ENCODE data around the gene ZNF575.
A peak's percentile ranks its signal among the peaks of the same experiment; 100 is the strongest.
"Not testable (repeated sequence)": the region's sequence is repeated elsewhere in the genome, so short reads cannot be mapped to it uniquely, and the experiment has no call there.

ZNF575 gene

GRCh38 chr19:43545276-43545675 lies 12.3 kb downstream of the ZNF575 start:
- no peak for DNase-seq

DNA sequence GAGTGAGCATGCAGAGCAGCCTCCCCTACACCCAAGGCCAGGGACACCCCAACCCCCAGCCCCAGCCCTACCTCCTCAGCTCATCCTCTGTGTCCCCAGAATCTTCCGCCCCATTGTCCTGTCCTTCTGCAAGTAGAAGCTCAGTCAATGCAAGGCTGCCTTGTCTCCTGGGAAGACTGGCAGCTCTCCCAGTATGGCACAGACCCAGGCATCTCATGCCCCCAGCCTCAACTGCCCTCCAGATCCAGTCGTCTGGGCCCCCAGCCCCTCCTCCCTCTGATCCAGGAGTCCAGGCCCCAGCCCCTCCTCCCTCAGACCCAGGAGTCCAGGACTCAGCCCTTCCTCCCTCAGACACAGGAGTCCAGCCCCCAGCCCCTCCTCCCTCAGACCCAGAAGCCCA lies 13.0 kb downstream of the ZNF575 start:
- DNase-seq, result no peak

GRCh38 chr19:43546581-43546980 lies 13.6 kb downstream of the ZNF575 start:
- DNase-seq, result no peak

DNA sequence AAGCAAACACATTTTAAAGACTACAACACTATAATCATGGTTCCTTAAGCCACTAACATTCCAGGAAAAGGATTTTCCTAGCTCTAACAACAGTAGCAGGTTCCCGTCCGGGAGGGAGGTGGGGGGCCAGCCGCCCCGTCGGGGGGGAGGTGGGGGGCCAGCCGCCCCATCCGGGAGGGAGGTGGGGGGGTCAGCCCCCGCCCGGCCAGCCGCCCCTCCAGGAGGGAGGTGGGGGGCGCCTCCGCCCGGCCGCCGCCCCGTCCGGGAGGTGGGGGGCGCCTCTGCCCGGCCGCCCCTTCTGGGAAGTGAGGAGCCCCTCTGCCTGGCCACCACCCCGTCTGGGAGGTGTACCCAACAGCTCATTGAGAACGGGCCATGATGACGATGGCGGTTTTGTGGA lies 14.9 kb downstream of the ZNF575 start:
- not testable (repeated sequence) for DNase-seq

DNA sequence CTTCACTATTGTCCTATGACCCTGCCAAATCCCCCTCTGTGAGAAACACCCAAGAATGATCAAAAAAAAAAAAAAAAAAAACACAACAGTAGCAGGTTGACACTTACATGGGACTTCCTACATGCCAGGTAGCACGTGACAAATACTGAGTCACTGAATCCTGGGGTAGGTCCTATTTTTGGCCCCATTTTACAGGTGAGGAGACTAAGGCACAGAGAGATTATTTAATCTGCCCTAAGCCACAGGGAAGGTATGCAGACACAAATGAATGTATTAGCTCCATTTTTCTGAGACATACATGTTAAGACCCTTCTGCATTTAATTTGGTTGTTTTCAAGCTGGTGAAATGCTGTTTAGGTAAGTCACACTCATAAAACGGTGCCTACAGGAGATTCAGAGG lies 15.7 kb downstream of the ZNF575 start:
- no peak for DNase-seq

DNA sequence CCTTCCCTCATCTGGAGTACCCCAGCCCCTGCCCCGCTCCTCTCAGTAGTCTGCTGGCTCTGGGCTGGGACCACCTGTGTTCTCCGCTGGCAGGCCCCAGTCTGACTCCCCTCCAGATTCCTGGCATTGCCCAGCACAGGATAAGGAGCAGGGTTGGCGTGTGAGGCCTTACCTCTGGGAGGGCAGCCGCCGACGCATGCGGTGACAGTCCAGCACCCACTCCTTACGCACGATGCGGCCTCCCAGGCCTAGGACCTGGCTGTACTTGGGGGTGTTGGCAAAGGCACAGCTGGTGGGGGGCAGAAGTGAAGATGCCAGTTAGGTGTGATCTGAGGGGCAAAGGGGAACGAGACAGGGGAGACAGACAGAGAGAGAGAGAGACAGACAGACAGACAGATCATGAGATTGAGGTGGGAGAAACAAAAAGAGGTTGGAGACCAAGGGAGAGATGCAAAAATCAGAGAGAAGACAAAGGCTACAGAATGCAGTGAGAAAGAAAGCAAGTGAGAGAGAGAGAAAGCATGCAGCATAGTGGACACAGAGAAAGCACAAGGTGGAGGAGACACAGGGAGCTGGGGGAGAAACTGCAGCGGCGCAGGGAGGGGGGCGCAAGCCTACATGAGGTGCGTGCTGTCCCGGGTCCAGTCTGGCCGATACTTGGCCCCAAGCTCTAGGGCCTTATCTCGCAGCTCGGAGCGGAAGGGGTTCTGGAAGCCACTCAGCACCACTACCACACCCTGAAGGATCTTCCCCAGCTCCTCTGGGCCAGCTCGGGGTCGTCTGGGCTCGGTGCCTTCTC lies 18.6 kb downstream of the ZNF575 start:
- no peak for DNase-seq

DNA sequence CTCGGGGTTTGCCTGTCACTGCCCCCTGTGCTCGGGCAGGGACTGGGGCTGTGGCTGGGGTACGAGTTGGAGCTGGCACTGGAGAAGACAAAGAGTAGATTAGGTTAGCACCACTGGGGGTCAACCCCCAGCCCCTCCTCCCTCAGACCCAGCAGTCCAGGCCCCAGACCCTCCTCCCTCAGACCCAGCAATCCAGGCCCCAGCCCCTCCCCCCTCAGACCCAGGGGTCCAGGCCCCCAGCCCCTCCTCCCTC lies 19.1 kb downstream of the ZNF575 start:
- no peak for DNase-seq

DNA sequence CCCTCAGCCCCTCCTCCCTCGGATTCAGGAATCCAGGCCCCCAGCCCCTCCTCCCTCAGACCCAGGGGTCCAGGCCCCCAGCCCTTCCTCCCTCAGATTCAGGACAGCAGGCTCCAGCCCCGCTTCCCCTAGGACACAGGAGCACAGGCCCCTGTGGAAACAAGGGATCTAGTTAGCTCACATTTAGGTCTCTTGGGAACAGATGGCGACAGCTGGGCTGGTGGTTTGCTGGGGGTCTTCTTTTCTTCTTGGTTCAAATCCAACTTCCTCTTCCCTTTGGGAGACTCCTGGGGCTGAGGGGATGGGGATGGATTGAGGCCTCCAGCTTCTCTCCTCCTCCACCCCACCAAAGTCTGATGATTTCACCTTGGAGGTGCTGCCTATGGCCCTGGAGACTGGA lies 19.6 kb downstream of the ZNF575 start:
- no peak for DNase-seq

DNA sequence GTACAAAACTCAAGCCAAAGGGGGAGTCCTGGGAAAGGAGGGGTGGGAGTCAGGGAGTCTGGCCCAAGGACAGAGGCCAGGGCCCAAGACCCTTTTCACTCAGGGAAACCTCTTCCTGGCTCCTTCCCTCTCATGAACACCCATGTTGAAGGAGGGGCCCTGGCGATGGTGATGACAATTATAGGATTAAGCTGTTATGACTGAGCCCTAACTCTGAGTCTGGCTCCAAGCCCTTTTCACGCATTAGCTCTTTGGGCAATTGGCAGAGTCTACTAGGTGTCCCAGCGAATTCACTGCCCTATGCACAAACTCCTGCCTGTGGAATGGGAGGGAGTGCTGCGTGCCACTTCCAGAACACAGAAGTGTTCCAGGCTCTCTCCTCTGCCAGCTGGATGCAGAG lies 20.7 kb downstream of the ZNF575 start:
- no peak for DNase-seq

- no peak for DNase-seq
Measured at GRCh38 chr19:43554317-43554895, 21.4 kb downstream of the ZNF575 start.

- DNase-seq, result peak; percentile 79
Measured at GRCh38 chr19:43555185-43555770, 22.3 kb downstream of the ZNF575 start.

GRCh38 chr19:43560687-43561086 lies 27.7 kb downstream of the ZNF575 start:
- DNase-seq, result no peak

GRCh38 chr19:43561139-43561970 lies 28.4 kb downstream of the ZNF575 start:
- no peak for DNase-seq

DNA sequence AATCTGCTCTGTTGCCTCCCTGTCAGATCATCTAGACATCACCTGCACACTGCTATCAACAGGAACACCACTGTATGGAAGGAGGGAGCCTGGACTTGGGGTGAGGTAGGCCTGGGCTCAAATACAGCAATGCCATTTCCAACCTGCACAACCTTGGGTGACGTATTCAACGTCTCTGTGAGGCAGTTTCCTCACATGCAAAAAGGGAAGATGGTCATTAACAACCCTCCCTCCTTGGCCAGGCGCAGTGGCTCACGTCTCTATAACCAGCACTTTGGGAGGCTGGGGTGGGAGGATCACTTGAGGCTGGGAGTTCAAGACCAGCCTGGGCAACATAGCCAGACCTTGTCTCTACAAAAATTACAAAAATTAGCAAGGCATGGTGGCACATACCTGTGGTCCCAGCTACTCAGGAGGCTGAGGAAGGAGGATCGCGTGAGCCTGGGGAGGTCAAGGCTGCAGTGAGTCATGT lies 29.3 kb downstream of the ZNF575 start:
- no peak for DNase-seq

- DNase-seq, result peak; percentile 84
Measured at GRCh38 chr19:43562698-43563241, 29.8 kb downstream of the ZNF575 start.

DNA sequence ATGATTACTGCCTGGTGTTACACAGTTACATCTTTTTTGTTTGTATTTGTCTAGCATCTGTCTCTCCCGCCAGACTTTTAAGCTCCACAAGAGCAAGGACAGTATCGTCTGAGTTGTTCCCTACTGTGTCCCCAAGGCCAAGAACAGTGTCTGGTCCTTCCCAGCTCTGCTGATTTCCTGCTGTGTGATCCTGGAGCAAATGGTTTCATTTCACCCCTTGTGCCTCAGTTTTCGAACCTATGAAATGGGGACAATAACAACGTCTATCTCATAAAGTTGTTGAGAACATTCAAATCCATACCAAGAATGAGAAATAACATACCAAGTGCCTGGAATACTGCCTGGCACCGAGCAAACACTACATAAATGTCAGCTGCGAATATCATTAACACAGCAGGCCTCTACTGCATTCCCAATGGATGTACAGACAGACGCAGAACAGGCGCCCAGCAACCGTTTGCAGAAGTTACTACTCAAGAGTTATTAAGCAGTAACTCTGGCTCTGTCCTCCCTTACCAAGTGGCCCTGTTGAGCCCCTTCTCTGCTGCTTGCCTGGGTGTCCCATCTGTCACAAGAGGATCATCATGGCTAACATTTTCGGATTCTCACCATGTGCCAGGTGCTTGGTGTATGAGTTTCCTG lies 30.9 kb downstream of the ZNF575 start:
- no peak for DNase-seq

DNA sequence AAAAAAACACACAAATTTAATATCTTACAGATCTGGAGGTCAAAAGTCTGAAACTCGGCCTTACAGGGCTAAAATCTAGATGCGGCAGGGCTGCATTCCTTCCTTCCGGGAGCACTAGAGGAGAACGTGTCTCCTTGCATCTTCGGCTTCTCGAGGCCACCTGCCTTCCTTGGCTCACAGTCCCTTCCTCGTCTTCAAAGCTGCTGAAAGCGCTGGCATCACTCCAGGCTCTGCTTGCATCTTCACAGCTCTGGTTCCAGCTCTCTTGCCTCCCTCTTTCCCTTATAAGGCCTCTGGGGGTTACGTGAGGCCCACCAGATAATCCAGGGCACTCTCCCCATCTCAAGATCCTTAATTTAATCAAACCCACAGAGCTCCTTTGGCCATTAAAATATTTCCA lies 31.8 kb downstream of the ZNF575 start:
- no peak for DNase-seq

- no peak for DNase-seq
Measured at GRCh38 chr19:43569657-43570056, 36.7 kb downstream of the ZNF575 start.

GRCh38 chr19:43570174-43570791 lies 37.3 kb downstream of the ZNF575 start:
- DNase-seq, result no peak

DNA sequence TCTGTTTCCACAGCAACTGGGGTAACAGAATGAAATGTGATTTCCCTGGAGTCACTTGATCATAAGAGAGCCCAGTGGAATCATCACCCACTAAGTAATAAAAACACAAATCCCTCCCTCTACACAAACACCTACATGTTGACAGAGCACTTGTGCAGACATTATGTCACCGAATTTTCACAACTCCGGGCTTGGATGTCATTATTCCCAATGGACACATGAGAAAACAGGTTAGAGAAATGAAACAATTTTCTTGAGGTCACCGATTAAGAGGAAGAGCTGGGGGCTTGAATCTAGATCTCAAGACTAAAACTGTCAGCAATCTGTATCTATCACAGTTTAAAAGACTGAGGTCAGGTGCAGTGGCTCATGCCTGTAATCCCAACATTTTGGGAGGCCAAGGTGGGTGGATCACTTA lies 39.2 kb downstream of the ZNF575 start:
- no peak for DNase-seq

GRCh38 chr19:43574424-43575155 lies 41.6 kb downstream of the ZNF575 start:
- no peak for DNase-seq

Measured in central memory CD4-positive, alpha-beta T cell (primary cell).